ENCODE data around the gene RHEB.
A peak's percentile ranks its signal among the peaks of the same experiment; 100 is the strongest.

The RHEB gene

GRCh38 chr7:151434549-151434948 is 85.1 kb downstream of the RHEB start:
- peaks cover 3% of the 10 kb centered on the region for H3K27me3 ChIP-seq (ENCODE audit: insufficient read depth, poor library complexity, severe bottlenecking)
- H3K27ac ChIP-seq (replicated peaks), result no peak overlapping the region
- DNase-seq (ENCODE audit: low read depth in 1 of 2, low spot score in 1 of 2), result no peak
- H3K4me3 ChIP-seq (replicated peaks; ENCODE audit: insufficient read depth, low read length), result no peak overlapping the region
- TF ChIP-seq REST (IDR thresholded peaks at IDR 0.05; ENCODE audit: insufficient replicate concordance, low read depth) (no peak), POLR2AphosphoS5 (IDR thresholded peaks at IDR 0.05; ENCODE audit: low read depth) (no peak), CTCF (IDR thresholded peaks at IDR 0.05; ENCODE audit: insufficient read depth, low read length) (no peak), GABPA (IDR thresholded peaks at IDR 0.05; ENCODE audit: low read depth) (no peak), SPI1 (IDR thresholded peaks at IDR 0.05; ENCODE audit: borderline replicate concordance, low read depth) (no peak)

- TF ChIP-seq POLR2AphosphoS5 (IDR thresholded peaks at IDR 0.05; ENCODE audit: low read depth) (no peak), SPI1 (IDR thresholded peaks at IDR 0.05; ENCODE audit: borderline replicate concordance, low read depth) (no peak), REST (IDR thresholded peaks at IDR 0.05; ENCODE audit: insufficient replicate concordance, low read depth) (no peak), CTCF (IDR thresholded peaks at IDR 0.05; ENCODE audit: insufficient read depth, low read length) (no peak)
- no peak overlapping the region for H3K27ac ChIP-seq (replicated peaks)
- DNase-seq (ENCODE audit: low read depth in 1 of 2, low spot score in 1 of 2), result no peak
- no peaks in the 10 kb centered on the region for H3K27me3 ChIP-seq (ENCODE audit: insufficient read depth, poor library complexity, severe bottlenecking)
- H3K4me3 ChIP-seq (replicated peaks; ENCODE audit: insufficient read depth, low read length), result no peak overlapping the region
These were observed 85.8 kb downstream of the RHEB start for GRCh38 chr7:151433721-151434400.

GRCh38 chr7:151432658-151433521 is 86.8 kb downstream of the RHEB start:
- DNase-seq (ENCODE audit: low read depth in 1 of 2, low spot score in 1 of 2), result peak in 1 of 2 experiments; percentile 56
- Histone ChIP-seq H3K27me3 (ENCODE audit: insufficient read depth, poor library complexity, severe bottlenecking) (no peaks in the 10 kb centered on the region), H3K4me3 (replicated peaks; ENCODE audit: insufficient read depth, low read length) (no peak overlapping the region), H3K27ac (replicated peaks) (no peak overlapping the region)
- TF ChIP-seq SPI1 (IDR thresholded peaks at IDR 0.05; ENCODE audit: borderline replicate concordance, low read depth) (peak; percentile 6; the same call in 1 of the 2 replicates), GABPA (IDR thresholded peaks at IDR 0.05; ENCODE audit: low read depth) (no peak)

GRCh38 chr7:151431768-151432311 is 87.9 kb downstream of the RHEB start:
- no peak for DNase-seq (ENCODE audit: low read depth in 1 of 2, low spot score in 1 of 2)
- Histone ChIP-seq H3K4me3 (replicated peaks; ENCODE audit: insufficient read depth, low read length) (no peak overlapping the region), H3K27me3 (ENCODE audit: insufficient read depth, poor library complexity, severe bottlenecking) (no peaks in the 10 kb centered on the region), H3K27ac (replicated peaks) (no peak overlapping the region)
- TF ChIP-seq SPI1 (IDR thresholded peaks at IDR 0.05; ENCODE audit: borderline replicate concordance, low read depth) (no peak), POLR2AphosphoS5 (IDR thresholded peaks at IDR 0.05; ENCODE audit: low read depth) (no peak)

Data from HL-60 (cell line).